ENCODE measurements around the gene PORCN.

The PORCN gene

GRCh38 chrX:48523682-48524081 is 14.9 kb downstream of the PORCN start:
- TF ChIP-seq FOXP2 (optimal IDR thresholded peaks at IDR 0.05; ENCODE audit: borderline replicate concordance, extremely low read depth, extremely low read length, insufficient read depth) (no peak), POLR2AphosphoS5 (IDR thresholded peaks at IDR 0.05; ENCODE audit: low read depth, low read length) (no peak), SIN3A (IDR thresholded peaks at IDR 0.05; ENCODE audit: borderline replicate concordance, insufficient read depth, low read length) (no peak), TAF1 (IDR thresholded peaks at IDR 0.05; ENCODE audit: borderline replicate concordance, insufficient read depth, low read length) (no peak), REST (IDR thresholded peaks at IDR 0.05; ENCODE audit: insufficient read depth in 1 of 2, low read depth in 2 of 2, low read length in 2 of 2) (no peak)

- TF ChIP-seq FOXP2 (optimal IDR thresholded peaks at IDR 0.05; ENCODE audit: borderline replicate concordance, extremely low read depth, extremely low read length, insufficient read depth) = no peak
- TF ChIP-seq TAF1 (IDR thresholded peaks at IDR 0.05; ENCODE audit: borderline replicate concordance, insufficient read depth, low read length) = no peak
- TF ChIP-seq REST (IDR thresholded peaks at IDR 0.05; ENCODE audit: insufficient read depth in 1 of 2, low read depth in 2 of 2, low read length in 2 of 2) = no peak
- TF ChIP-seq SIN3A (IDR thresholded peaks at IDR 0.05; ENCODE audit: borderline replicate concordance, insufficient read depth, low read length) = no peak
- TF ChIP-seq POLR2AphosphoS5 (IDR thresholded peaks at IDR 0.05; ENCODE audit: low read depth, low read length) = no peak
Measured at GRCh38 chrX:48530736-48531135, 21.9 kb downstream of the PORCN start.

GRCh38 chrX:48531358-48531959 is 22.7 kb downstream of the PORCN start:
- TF ChIP-seq REST (IDR thresholded peaks at IDR 0.05; ENCODE audit: insufficient read depth in 1 of 2, low read depth in 2 of 2, low read length in 2 of 2) (no peak), TAF1 (IDR thresholded peaks at IDR 0.05; ENCODE audit: borderline replicate concordance, insufficient read depth, low read length) (no peak), SIN3A (IDR thresholded peaks at IDR 0.05; ENCODE audit: borderline replicate concordance, insufficient read depth, low read length) (no peak), FOXP2 (optimal IDR thresholded peaks at IDR 0.05; ENCODE audit: borderline replicate concordance, extremely low read depth, extremely low read length, insufficient read depth) (no peak), POLR2AphosphoS5 (IDR thresholded peaks at IDR 0.05; ENCODE audit: low read depth, low read length) (no peak)

GRCh38 chrX:48532161-48532560 is 23.4 kb downstream of the PORCN start:
- TF ChIP-seq REST (IDR thresholded peaks at IDR 0.05; ENCODE audit: insufficient read depth in 1 of 2, low read depth in 2 of 2, low read length in 2 of 2) = no peak
- TF ChIP-seq SIN3A (IDR thresholded peaks at IDR 0.05; ENCODE audit: borderline replicate concordance, insufficient read depth, low read length) = no peak
- TF ChIP-seq TAF1 (IDR thresholded peaks at IDR 0.05; ENCODE audit: borderline replicate concordance, insufficient read depth, low read length) = no peak
- no peak for TF ChIP-seq FOXP2 (optimal IDR thresholded peaks at IDR 0.05; ENCODE audit: borderline replicate concordance, extremely low read depth, extremely low read length, insufficient read depth)
- TF ChIP-seq POLR2AphosphoS5 (IDR thresholded peaks at IDR 0.05; ENCODE audit: low read depth, low read length) = no peak

Data from PFSK-1 (cell line).